Adrenal gland (tissue), 12 donors: Measurements from ENCODE around the gene LCE2D. TPM values are rescaled to one million over a fixed set of nuclear protein-coding genes. Genes with fewer than 3 reads are reported as not detected.

Experiments
- DNase-seq, 7 donors: peaks; one replicate each; pipeline ENCODE4 v3.0.0-alpha.2; 2019 to 2020
- H3K27ac ChIP-seq, 5 donors: fragments of 200-600 bp; sonication (generic) in 4 of 5; 1 replicate in 3 of 5; 2 replicates in 2 of 5; pipeline versions ENCODE4 v1.5.1 to v1.8.0; 2016 to 2020; ENCODE audit warnings: mild to moderate bottlenecking in 1 of 5
- H3K27me3 ChIP-seq: fragments of 200-600 bp; 2 replicates; pipeline ENCODE4 v1.8.0; 2021
- H3K36me3 ChIP-seq, 2 donors: fragments of 200-600 bp; replicated peaks in 1 of 2; 1 replicate in 1 of 2; 2 replicates in 1 of 2; pipeline versions ENCODE4 v1.5.1 to v1.8.0; 2018 to 2022
- H3K4me1 ChIP-seq, 2 donors: fragments of 200-600 bp; replicated peaks in 1 of 2; 1 replicate in 1 of 2; 2 replicates in 1 of 2; pipeline versions ENCODE4 v1.5.1 to v1.8.0; 2018 to 2021
- H3K4me3 ChIP-seq, 4 donors: fragments of 200-600 bp; sonication (generic) in 3 of 4; one replicate each; pipeline ENCODE4 v1.5.1; 2016 to 2018
- H3K9me3 ChIP-seq, 3 donors: fragments of 200-600 bp; sonication (generic) in 1 of 3; replicated peaks in 1 of 3; 1 replicate in 2 of 3; 2 replicates in 1 of 3; pipeline versions ENCODE4 v1.5.1 to v1.8.0; 2016 to 2021
- POLR2A ChIP-seq, 2 donors: fragments of 450-650 bp; IDR thresholded peaks; one replicate each; pipeline ENCODE4 v1.6.1; 2017; ENCODE audit warnings: antibody characterized with exemption in 2 of 2, mild to moderate bottlenecking in 2 of 2, moderate library complexity in 1 of 2
- WGBS, 4 donors: extraction: QIAGEN DNeasy Blood & Tissue Kit in 2 of 4; methylation state at CpG; one replicate each; pipeline versions ENCODE4 v1.1.5 to v1.1.7; 2013 to 2017; 5-methylcytosine and 5-hydroxymethylcytosine counted together
- intact Hi-C, 2 donors: fragments of 100-400 bp; cut with DNase I; formaldehyde crosslinking; loops; one replicate each; pipeline versions ENCODE4 v1.14.1 to v1.15.0; 2022 to 2023
- polyA plus RNA-seq, 3 donors: library from polyadenylated mRNA; stranded (reverse); fragments of 200-250 nt in 2 of 3; fragments of 350-450 nt in 1 of 3; fragmentation: Illumina TruSeq in 1 of 3; extraction: RNeasy Lipid Tissue Mini Kit (QIAGEN cat#74804) in 1 of 3; gene quantifications; one replicate each; pipeline ENCODE4 v1.2.3, GENCODE V29; 2013 to 2014
- small RNA-seq, 2 donors: library from RNA; depleted of rRNA; stranded (forward); fragments of <200 nt; gene quantifications; one replicate each; pipeline ENCODE3, GENCODE V24; 2016
- total RNA-seq, 9 donors: library from RNA; depleted of rRNA in 4 of 9; stranded (reverse); fragments of >200 nt in 4 of 9; fragments of 120-200 nt in 1 of 9; fragmentation: NEBNext Ultra II Directional in 1 of 9; extraction: Animal tissue kit (Norgen Biotek cat#: 25700) in 1 of 9; gene quantifications; one replicate each; pipeline versions ENCODE4 v1.1.0 to v1.2.4, GENCODE V29; 2013 to 2023
- TF ChIP-seq, protein P1 (sequence below), 6 experiments: fragments of 450-650 bp in 4 of 6; fragments of 200-600 bp in 2 of 6; sonication (generic) in 1 of 6; IDR thresholded peaks; 1 replicate in 5 of 6; 2 replicates in 1 of 6; pipeline versions ENCODE4 v1.5.1 to v1.8.0; 2016 to 2021; ENCODE audit warnings: antibody characterized with exemption in 6 of 6, mild to moderate bottlenecking in 2 of 6, moderate library complexity in 1 of 6
- donor health status: healthy with polysubstance abuse.
- donor health status: Bipolar disorder and iron deficiency.
- donor health status: DM: yes; HTN: yes; CAD: no.
- donor health status: DM: no; HTN: no; CAD: no.
- donor health status: DM: no; HTN: no; CAD: no.
- donor health status: DM: yes; HTN: yes; CAD: no.

Gene LCE2D
- total and polyA plus RNA-seq, 12 donors: not detected

DNA sequence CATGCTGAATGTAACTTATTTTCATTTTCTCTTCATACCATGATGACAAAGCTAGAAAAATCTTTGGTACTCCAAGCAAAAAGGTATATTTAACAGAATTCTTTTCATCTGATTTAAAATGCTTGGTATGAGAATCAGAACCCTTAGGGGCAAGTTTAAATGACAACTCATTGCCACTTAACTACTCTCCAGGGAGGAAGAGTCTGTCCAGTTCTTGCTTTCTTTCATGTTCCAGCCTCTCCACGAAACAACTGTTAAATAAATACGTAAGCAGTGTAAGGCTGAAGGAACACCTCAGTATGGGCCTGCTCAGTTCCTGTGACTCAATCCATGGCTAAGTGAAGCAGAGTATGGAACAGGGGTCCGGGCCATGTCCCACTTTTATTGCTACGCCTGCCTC is 36.6 kb downstream of the LCE2D start:
- Histone ChIP-seq H3K36me3 (no peaks in the 10 kb centered on the region), H3K27ac (no peak overlapping the region), H3K4me1 (no peaks in the 10 kb centered on the region), H3K4me3 (no peak overlapping the region), H3K27me3 (no peaks in the 10 kb centered on the region), H3K9me3 (no peaks in the 10 kb centered on the region)
- TF ChIP-seq POLR2A (IDR thresholded peaks at IDR 0.05): no peak
- TF ChIP-seq, protein P1, sequence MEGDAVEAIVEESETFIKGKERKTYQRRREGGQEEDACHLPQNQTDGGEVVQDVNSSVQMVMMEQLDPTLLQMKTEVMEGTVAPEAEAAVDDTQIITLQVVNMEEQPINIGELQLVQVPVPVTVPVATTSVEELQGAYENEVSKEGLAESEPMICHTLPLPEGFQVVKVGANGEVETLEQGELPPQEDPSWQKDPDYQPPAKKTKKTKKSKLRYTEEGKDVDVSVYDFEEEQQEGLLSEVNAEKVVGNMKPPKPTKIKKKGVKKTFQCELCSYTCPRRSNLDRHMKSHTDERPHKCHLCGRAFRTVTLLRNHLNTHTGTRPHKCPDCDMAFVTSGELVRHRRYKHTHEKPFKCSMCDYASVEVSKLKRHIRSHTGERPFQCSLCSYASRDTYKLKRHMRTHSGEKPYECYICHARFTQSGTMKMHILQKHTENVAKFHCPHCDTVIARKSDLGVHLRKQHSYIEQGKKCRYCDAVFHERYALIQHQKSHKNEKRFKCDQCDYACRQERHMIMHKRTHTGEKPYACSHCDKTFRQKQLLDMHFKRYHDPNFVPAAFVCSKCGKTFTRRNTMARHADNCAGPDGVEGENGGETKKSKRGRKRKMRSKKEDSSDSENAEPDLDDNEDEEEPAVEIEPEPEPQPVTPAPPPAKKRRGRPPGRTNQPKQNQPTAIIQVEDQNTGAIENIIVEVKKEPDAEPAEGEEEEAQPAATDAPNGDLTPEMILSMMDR (IDR thresholded peaks at IDR 0.05): no peak
- WGBS, 4 donors: 74 to 81% (median 78%) methylated on average over 4 of the region's 4 CpGs
- no peak for DNase-seq
- intact Hi-C loops: no loop called here

DNA sequence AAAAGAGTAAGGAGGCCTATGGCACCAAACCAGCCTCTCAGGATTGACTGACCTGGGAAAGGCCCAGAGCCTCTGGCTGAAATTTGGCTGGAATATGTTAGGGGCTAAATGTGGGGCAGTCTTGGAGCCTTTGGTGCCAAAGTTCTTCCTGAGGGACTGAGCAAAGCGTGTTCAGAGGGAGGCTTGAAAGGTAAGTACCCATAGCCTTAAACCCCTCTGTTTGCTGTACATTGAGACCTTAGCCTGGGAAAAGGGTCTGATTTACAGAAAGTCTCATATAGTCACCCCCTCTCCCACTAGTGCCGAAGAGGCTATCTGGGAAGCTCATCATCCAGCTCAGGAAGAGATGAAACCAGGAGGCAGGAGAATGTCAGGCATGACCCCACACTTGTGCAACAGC is 44.7 kb downstream of the LCE2D start, which contains the start of gene LCE4A:
Gene LCE4A (plus strand): TSS at position 301 of the 400 bp plus-strand sequence. CDS start 916 bp downstream, outside the sequence.
- 53 to 82% (median 70%) methylated on average over 2 of the region's 2 CpGs for WGBS, 4 donors

More for the DNA sequence above, 44.7 kb downstream of the LCE2D start, which contains the start of gene LCE4A:
- Histone ChIP-seq H3K27me3 (no peaks in the 10 kb centered on the region), H3K9me3 (no peaks in the 10 kb centered on the region), H3K4me3 (no peak within 1 kb of the TSS), H3K27ac (no peak within 1 kb of the TSS), H3K36me3 (no peaks in the 10 kb centered on the region), H3K4me1 (no peaks in the 10 kb centered on the region)
- intact Hi-C loops: no loop called here
- TF ChIP-seq POLR2A (IDR thresholded peaks at IDR 0.05): no peak
- TF ChIP-seq, protein P1 (IDR thresholded peaks at IDR 0.05): no peak
- no peak for DNase-seq

Small RNA genes within 50 kb of the gene (small RNA-seq; reads per million reads assigned to genes)
- gene LCE3A: 0 reads per million in 2 donors
- 0 reads per million in 2 donors for gene LCE3B

Other genes starting within 250 kb of the LCE2D start
- gene CRNN, start 249.1 kb upstream of the LCE2D start, total RNA-seq: not detected
- 1 to 10 TPM in 2 of 3 donors, not detected in 1; 1.0 to 2.1 TPM for gene CRNN, start 249.1 kb upstream of the LCE2D start, polyA plus RNA-seq
- not detected for gene LCE5A, start 152.6 kb upstream of the LCE2D start, total RNA-seq
- gene LCE5A, start 152.6 kb upstream of the LCE2D start, polyA plus RNA-seq: not detected
- gene CRCT1, start 148.9 kb upstream of the LCE2D start, total RNA-seq: not detected
- not detected for gene CRCT1, start 148.9 kb upstream of the LCE2D start, polyA plus RNA-seq
- not detected for gene LCE3E, start 96.6 kb upstream of the LCE2D start, total RNA-seq
- not detected for gene LCE3E, start 96.6 kb upstream of the LCE2D start, polyA plus RNA-seq
- not detected for gene LCE3D, start 82.9 kb upstream of the LCE2D start, total RNA-seq
- not detected for gene LCE3D, start 82.9 kb upstream of the LCE2D start, polyA plus RNA-seq
- gene LCE3C, start 63.1 kb upstream of the LCE2D start, total RNA-seq: not detected
- not detected for gene LCE3C, start 63.1 kb upstream of the LCE2D start, polyA plus RNA-seq
- not detected for gene LCE3B, start 49.6 kb upstream of the LCE2D start, total RNA-seq
- not detected for gene LCE3B, start 49.6 kb upstream of the LCE2D start, polyA plus RNA-seq
- gene LCE3A, start 40.3 kb upstream of the LCE2D start, total RNA-seq: not detected
- gene LCE3A, start 40.3 kb upstream of the LCE2D start, polyA plus RNA-seq: not detected
- not detected for gene LCE2C, start 11.9 kb downstream of the LCE2D start, total RNA-seq
- gene LCE2C, start 11.9 kb downstream of the LCE2D start, polyA plus RNA-seq: not detected
- not detected for gene LCE2B, start 22.7 kb downstream of the LCE2D start, total RNA-seq
- gene LCE2B, start 22.7 kb downstream of the LCE2D start, polyA plus RNA-seq: not detected
- not detected for gene LCE2A, start 35.0 kb downstream of the LCE2D start, total RNA-seq
- not detected for gene LCE2A, start 35.0 kb downstream of the LCE2D start, polyA plus RNA-seq
- not detected for gene LCE4A, start 44.8 kb downstream of the LCE2D start, total RNA-seq
- gene LCE4A, start 44.8 kb downstream of the LCE2D start, polyA plus RNA-seq: not detected
- not detected for gene KPRP, start 94.6 kb downstream of the LCE2D start, total RNA-seq
- gene KPRP, start 94.6 kb downstream of the LCE2D start, polyA plus RNA-seq: not detected
- not detected for gene LCE1F, start 111.8 kb downstream of the LCE2D start, total RNA-seq
- gene LCE1F, start 111.8 kb downstream of the LCE2D start, polyA plus RNA-seq: not detected
- gene LCE1E, start 122.9 kb downstream of the LCE2D start, total RNA-seq: not detected
- not detected for gene LCE1E, start 122.9 kb downstream of the LCE2D start, polyA plus RNA-seq
- gene LCE1D, start 133.3 kb downstream of the LCE2D start, total RNA-seq: not detected
- gene LCE1D, start 133.3 kb downstream of the LCE2D start, polyA plus RNA-seq: not detected
- gene LCE1C, start 143.3 kb downstream of the LCE2D start, total RNA-seq: not detected
- not detected for gene LCE1C, start 143.3 kb downstream of the LCE2D start, polyA plus RNA-seq
- gene LCE1B, start 148.6 kb downstream of the LCE2D start, total RNA-seq: not detected
- gene LCE1B, start 148.6 kb downstream of the LCE2D start, polyA plus RNA-seq: not detected
- gene LCE1A, start 164.1 kb downstream of the LCE2D start, total RNA-seq: not detected
- gene LCE1A, start 164.1 kb downstream of the LCE2D start, polyA plus RNA-seq: not detected
- gene LCE6A, start 179.5 kb downstream of the LCE2D start, total RNA-seq: not detected
- gene LCE6A, start 179.5 kb downstream of the LCE2D start, polyA plus RNA-seq: not detected
- not detected for gene LCE7A, start 196.6 kb downstream of the LCE2D start, total RNA-seq
- gene LCE7A, start 196.6 kb downstream of the LCE2D start, polyA plus RNA-seq: not detected
- gene SMCP, start 214.9 kb downstream of the LCE2D start, total RNA-seq: not detected
- gene SMCP, start 214.9 kb downstream of the LCE2D start, polyA plus RNA-seq: not detected
- not detected for gene IVL, start 245.2 kb downstream of the LCE2D start, total RNA-seq
- under 1 TPM in 2 of 3 donors, not detected in 1; 0.16 to 0.30 TPM for gene IVL, start 245.2 kb downstream of the LCE2D start, polyA plus RNA-seq